ENCODE data around the gene NTNG1.

Gene NTNG1

DNA sequence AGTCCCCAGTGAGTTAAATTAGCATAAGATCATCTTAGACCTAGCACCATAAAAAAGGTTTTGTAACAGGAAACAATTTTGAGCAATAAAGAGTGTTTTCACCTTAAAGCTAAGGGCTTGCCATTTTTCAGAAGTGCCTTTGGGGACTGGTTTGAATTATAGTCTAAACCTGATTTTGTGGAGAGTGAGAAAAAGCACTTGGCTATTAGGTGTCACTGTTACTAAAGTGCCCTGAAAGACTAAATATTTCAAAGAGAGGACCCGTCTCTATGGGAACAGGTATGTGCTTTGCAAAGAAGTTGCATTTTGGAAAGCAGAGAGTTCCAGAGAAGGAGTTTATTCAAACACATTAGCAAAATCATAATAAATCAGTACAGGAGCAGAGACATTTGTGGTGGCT, 9.1 kb downstream of the NTNG1 start:
- WGBS: 64% methylated on average over 1 of the region's 1 CpG
- no peak overlapping the region for H2BK15ac ChIP-seq (ENCODE audit: low read depth, poor library complexity, severe bottlenecking)
- H3K4me3 ChIP-seq (ENCODE audit: insufficient read depth in 1 of 2, low read depth in 1 of 2, low read length in 2 of 2): no peak overlapping the region
- no peak overlapping the region for H2BK5ac ChIP-seq (ENCODE audit: low read depth, low read length, poor library complexity, severe bottlenecking)
- no peak overlapping the region for H2AK5ac ChIP-seq (ENCODE audit: low read length, severe bottlenecking)
- H2AFZ ChIP-seq (ENCODE audit: low read depth, low read length): no peak overlapping the region
- no peak overlapping the region for H4K91ac ChIP-seq (ENCODE audit: low read length)
- H3K79me1 ChIP-seq (replicated peaks; ENCODE audit: low read length, poor library complexity, severe bottlenecking): peaks cover 12% of the 10 kb centered on the region
- no peaks in the 10 kb centered on the region for H3K27me3 ChIP-seq (ENCODE audit: control insufficient read depth in 1 of 2, insufficient read depth in 1 of 2, low read length in 2 of 2)
- no peak overlapping the region for H3K4me2 ChIP-seq (ENCODE audit: low read length, poor library complexity, severe bottlenecking)
- peaks cover 0 to 30% of the 10 kb centered on the region in 2 experiments for H3K36me3 ChIP-seq (ENCODE audit: control insufficient read depth in 1 of 2, insufficient read depth in 2 of 2, low read depth in 1 of 2, low read length in 2 of 2)
- no peak overlapping the region for H3K27ac ChIP-seq (ENCODE audit: low read length, poor library complexity, severe bottlenecking)
- DNase-seq: no peak
- no peak overlapping the region for H4K8ac ChIP-seq (ENCODE audit: low read length)
- H2BK120ac ChIP-seq (ENCODE audit: low read depth, low read length): no peak overlapping the region
- H3K23ac ChIP-seq (ENCODE audit: low read length in 2 of 2): no peak overlapping the region
- H2BK12ac ChIP-seq (ENCODE audit: low read length in 2 of 2): no peak overlapping the region
- H3K18ac ChIP-seq (ENCODE audit: low read depth in 1 of 2, low read length in 2 of 2): no peak overlapping the region
- H3K9ac ChIP-seq (ENCODE audit: low read length): no peak overlapping the region
- H3K4me1 ChIP-seq (ENCODE audit: control insufficient read depth, insufficient read depth, low read depth, low read length): no peaks in the 10 kb centered on the region
- no peak overlapping the region for H3K4ac ChIP-seq (ENCODE audit: low read depth in 1 of 2, low read length in 2 of 2)
- H3K14ac ChIP-seq (ENCODE audit: low read length in 2 of 2): no peak overlapping the region
- H3K9me3 ChIP-seq (ENCODE audit: control insufficient read depth, low read length): no peaks in the 10 kb centered on the region

DNA sequence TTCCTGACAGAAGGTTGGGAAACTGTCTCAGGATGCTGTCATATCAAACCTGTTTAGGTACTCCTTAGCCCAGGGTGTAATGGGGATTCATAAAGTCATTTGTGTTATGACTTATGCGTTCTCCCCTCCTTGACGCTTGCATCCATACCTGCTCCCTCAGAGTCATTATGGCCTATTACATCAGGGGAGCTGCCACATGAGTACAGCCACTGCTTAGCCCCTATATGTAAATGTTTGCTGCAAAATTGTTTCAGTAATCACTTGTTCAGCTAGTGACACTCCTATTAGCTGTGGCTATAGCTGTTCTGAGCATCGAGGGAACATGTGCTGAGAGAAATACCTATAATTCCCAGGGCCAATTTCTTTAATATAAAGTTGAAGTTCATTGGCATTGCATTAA, 10.5 kb downstream of the NTNG1 start:
- no peak for DNase-seq
- no peak overlapping the region for H3K23ac ChIP-seq (ENCODE audit: low read length in 2 of 2)
- no peak overlapping the region for H2BK12ac ChIP-seq (ENCODE audit: low read length in 2 of 2)
- H3K4me3 ChIP-seq (ENCODE audit: insufficient read depth in 1 of 2, low read depth in 1 of 2, low read length in 2 of 2): no peak overlapping the region
- H2AK5ac ChIP-seq (ENCODE audit: low read length, severe bottlenecking): no peak overlapping the region
- no peaks in the 10 kb centered on the region for H3K9me3 ChIP-seq (ENCODE audit: control insufficient read depth, low read length)
- no peak overlapping the region for H3K9ac ChIP-seq (ENCODE audit: low read length)
- H2AFZ ChIP-seq (ENCODE audit: low read depth, low read length): no peak overlapping the region
- no peak overlapping the region for H3K18ac ChIP-seq (ENCODE audit: low read depth in 1 of 2, low read length in 2 of 2)
- no peaks in the 10 kb centered on the region for H3K4me1 ChIP-seq (ENCODE audit: control insufficient read depth, insufficient read depth, low read depth, low read length)
- no peak overlapping the region for H2BK15ac ChIP-seq (ENCODE audit: low read depth, poor library complexity, severe bottlenecking)
- no peak overlapping the region for H4K91ac ChIP-seq (ENCODE audit: low read length)
- 94% methylated on average over 2 of the region's 3 CpGs for WGBS
- H3K27me3 ChIP-seq (ENCODE audit: control insufficient read depth in 1 of 2, insufficient read depth in 1 of 2, low read length in 2 of 2): no peaks in the 10 kb centered on the region
- H3K4ac ChIP-seq (ENCODE audit: low read depth in 1 of 2, low read length in 2 of 2): no peak overlapping the region
- H3K79me1 ChIP-seq (replicated peaks; ENCODE audit: low read length, poor library complexity, severe bottlenecking): peaks cover 12% of the 10 kb centered on the region
- no peak overlapping the region for H4K8ac ChIP-seq (ENCODE audit: low read length)
- no peak overlapping the region for H2BK120ac ChIP-seq (ENCODE audit: low read depth, low read length)
- no peak overlapping the region for H3K14ac ChIP-seq (ENCODE audit: low read length in 2 of 2)
- H3K36me3 ChIP-seq (ENCODE audit: control insufficient read depth in 1 of 2, insufficient read depth in 2 of 2, low read depth in 1 of 2, low read length in 2 of 2): peaks cover 0 to 30% of the 10 kb centered on the region in 2 experiments
- no peak overlapping the region for H3K27ac ChIP-seq (ENCODE audit: low read length, poor library complexity, severe bottlenecking)
- no peak overlapping the region for H2BK5ac ChIP-seq (ENCODE audit: low read depth, low read length, poor library complexity, severe bottlenecking)
- no peak overlapping the region for H3K4me2 ChIP-seq (ENCODE audit: low read length, poor library complexity, severe bottlenecking)

- no peak for DNase-seq
- no peak overlapping the region for H2AFZ ChIP-seq (ENCODE audit: low read depth, low read length)
- 13% methylated on average over 2 of the region's 4 CpGs for WGBS
- H3K18ac ChIP-seq (ENCODE audit: low read depth in 1 of 2, low read length in 2 of 2): no peak overlapping the region
- H3K27ac ChIP-seq (ENCODE audit: low read length, poor library complexity, severe bottlenecking): no peak overlapping the region
- no peak overlapping the region for H4K91ac ChIP-seq (ENCODE audit: low read length)
- no peak overlapping the region for H2BK15ac ChIP-seq (ENCODE audit: low read depth, poor library complexity, severe bottlenecking)
- no peak overlapping the region for H3K4me3 ChIP-seq (ENCODE audit: insufficient read depth in 1 of 2, low read depth in 1 of 2, low read length in 2 of 2)
- no peaks in the 10 kb centered on the region for H3K9me3 ChIP-seq (ENCODE audit: control insufficient read depth, low read length)
- no peak overlapping the region for H3K4ac ChIP-seq (ENCODE audit: low read depth in 1 of 2, low read length in 2 of 2)
- no peak overlapping the region for H3K23ac ChIP-seq (ENCODE audit: low read length in 2 of 2)
- no peak overlapping the region for H2AK5ac ChIP-seq (ENCODE audit: low read length, severe bottlenecking)
- H2BK5ac ChIP-seq (ENCODE audit: low read depth, low read length, poor library complexity, severe bottlenecking): no peak overlapping the region
- H3K4me1 ChIP-seq (ENCODE audit: control insufficient read depth, insufficient read depth, low read depth, low read length): no peaks in the 10 kb centered on the region
- H3K4me2 ChIP-seq (ENCODE audit: low read length, poor library complexity, severe bottlenecking): no peak overlapping the region
- H3K14ac ChIP-seq (ENCODE audit: low read length in 2 of 2): no peak overlapping the region
- peaks cover 15% of the 10 kb centered on the region for H3K79me1 ChIP-seq (replicated peaks; ENCODE audit: low read length, poor library complexity, severe bottlenecking)
- H3K27me3 ChIP-seq (ENCODE audit: control insufficient read depth in 1 of 2, insufficient read depth in 1 of 2, low read length in 2 of 2): no peaks in the 10 kb centered on the region
- no peak overlapping the region for H2BK120ac ChIP-seq (ENCODE audit: low read depth, low read length)
- no peak overlapping the region for H2BK12ac ChIP-seq (ENCODE audit: low read length in 2 of 2)
- no peak overlapping the region for H4K8ac ChIP-seq (ENCODE audit: low read length)
- no peak overlapping the region for H3K9ac ChIP-seq (ENCODE audit: low read length)
- H3K36me3 ChIP-seq (ENCODE audit: control insufficient read depth in 1 of 2, insufficient read depth in 2 of 2, low read depth in 1 of 2, low read length in 2 of 2): peaks cover 0 to 30% of the 10 kb centered on the region in 2 experiments
Measured at GRCh38 chr1:107152395-107152794, 11.6 kb downstream of the NTNG1 start.

- H3K79me1 ChIP-seq (replicated peaks; ENCODE audit: low read length, poor library complexity, severe bottlenecking): peaks cover 14% of the 10 kb centered on the region
Measured at GRCh38 chr1:107153014-107153413, 12.2 kb downstream of the NTNG1 start.

More at GRCh38 chr1:107153014-107153413, 12.2 kb downstream of the NTNG1 start:
- 95% methylated on average over 2 of the region's 2 CpGs for WGBS
- H3K4me1 ChIP-seq (ENCODE audit: control insufficient read depth, insufficient read depth, low read depth, low read length): no peaks in the 10 kb centered on the region
- no peaks in the 10 kb centered on the region for H3K9me3 ChIP-seq (ENCODE audit: control insufficient read depth, low read length)
- H2BK120ac ChIP-seq (ENCODE audit: low read depth, low read length): no peak overlapping the region
- H4K8ac ChIP-seq (ENCODE audit: low read length): no peak overlapping the region
- no peak overlapping the region for H3K14ac ChIP-seq (ENCODE audit: low read length in 2 of 2)
- H2AK5ac ChIP-seq (ENCODE audit: low read length, severe bottlenecking): no peak overlapping the region
- no peaks in the 10 kb centered on the region for H3K27me3 ChIP-seq (ENCODE audit: control insufficient read depth in 1 of 2, insufficient read depth in 1 of 2, low read length in 2 of 2)
- no peak overlapping the region for H3K4me2 ChIP-seq (ENCODE audit: low read length, poor library complexity, severe bottlenecking)
- H3K18ac ChIP-seq (ENCODE audit: low read depth in 1 of 2, low read length in 2 of 2): no peak overlapping the region
- no peak overlapping the region for H2BK5ac ChIP-seq (ENCODE audit: low read depth, low read length, poor library complexity, severe bottlenecking)
- no peak overlapping the region for H4K91ac ChIP-seq (ENCODE audit: low read length)
- no peak for DNase-seq
- H3K23ac ChIP-seq (ENCODE audit: low read length in 2 of 2): no peak overlapping the region
- H2AFZ ChIP-seq (ENCODE audit: low read depth, low read length): no peak overlapping the region
- no peak overlapping the region for H3K4me3 ChIP-seq (ENCODE audit: insufficient read depth in 1 of 2, low read depth in 1 of 2, low read length in 2 of 2)
- H3K36me3 ChIP-seq (ENCODE audit: control insufficient read depth in 1 of 2, insufficient read depth in 2 of 2, low read depth in 1 of 2, low read length in 2 of 2): peaks cover 0 to 28% of the 10 kb centered on the region in 2 experiments
- no peak overlapping the region for H3K4ac ChIP-seq (ENCODE audit: low read depth in 1 of 2, low read length in 2 of 2)
- no peak overlapping the region for H3K27ac ChIP-seq (ENCODE audit: low read length, poor library complexity, severe bottlenecking)
- no peak overlapping the region for H2BK15ac ChIP-seq (ENCODE audit: low read depth, poor library complexity, severe bottlenecking)
- H3K9ac ChIP-seq (ENCODE audit: low read length): no peak overlapping the region
- H2BK12ac ChIP-seq (ENCODE audit: low read length in 2 of 2): no peak overlapping the region
